ENCODE data around the gene TPD52L1. TPM values are rescaled to one million over a fixed set of nuclear protein-coding genes. Genes with fewer than 3 reads are reported as not detected.

The TPD52L1 gene
- total and polyA plus RNA-seq, 2 of the 4 experiments (the other 2 are of a cell fraction) = 10.2 to 13.5 TPM

DNA sequence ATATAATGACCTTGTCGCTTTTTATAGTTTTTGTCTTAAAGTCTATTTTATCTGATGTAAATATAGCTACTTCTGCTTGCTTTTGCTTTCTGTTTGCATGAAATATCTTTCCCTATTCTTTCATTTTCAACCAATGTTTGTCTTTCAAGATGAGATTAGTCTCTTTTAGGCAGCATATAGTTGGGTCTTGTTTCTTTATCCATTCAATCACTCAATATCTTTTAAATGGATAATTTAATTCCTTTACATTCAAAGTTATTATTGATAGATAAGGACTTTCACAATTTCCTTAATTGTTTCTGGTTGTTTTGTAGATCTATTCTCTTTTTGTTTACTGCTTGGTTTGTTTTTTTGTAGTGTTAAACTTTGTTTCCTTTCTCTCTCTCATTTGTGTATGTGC is 43.5 kb upstream of the TPD52L1 start:
- no peak overlapping the region for H2BK120ac ChIP-seq (ENCODE audit: low read depth, low read length)
- H2AK5ac ChIP-seq (ENCODE audit: low read depth, low read length) = no peak overlapping the region
- no peak overlapping the region for H3K14ac ChIP-seq (replicated peaks; ENCODE audit: low read depth, low read length)
- in situ Hi-C loops (cut with MboI; ENCODE audit: low sequenced_read_pairs) = loop anchor here (5.0 to 25.0 kb wide), 2 partner anchors 148 to 238 kb away; partner anchors contain the start of gene RNF217
- H4K5ac ChIP-seq (ENCODE audit: low read depth, low read length) = no peak overlapping the region
- no peak overlapping the region for H3K27ac ChIP-seq (ENCODE audit: insufficient read depth, low read length)
- no peaks in the 10 kb centered on the region for H3K9me1 ChIP-seq (ENCODE audit: insufficient read depth, low read length)
- intact Hi-C loops (cut with micrococcal nuclease) = no loop called here
- no peak overlapping the region for H2AFZ ChIP-seq (replicated peaks; ENCODE audit: low read length, poor library complexity)
- no peak overlapping the region for H3K18ac ChIP-seq (ENCODE audit: low read depth, low read length)
- no peak overlapping the region for H3K23ac ChIP-seq (ENCODE audit: low read depth, low read length)
- no peaks in the 10 kb centered on the region for H3K27me3 ChIP-seq (ENCODE audit: control insufficient read depth, insufficient read depth, low read length)
- H3K4me2 ChIP-seq (ENCODE audit: low read depth, low read length) = no peak overlapping the region
- POLR2A ChIA-PET (ENCODE audit: unreplicated experiment) = no interaction called here
- H4K8ac ChIP-seq (ENCODE audit: low read depth in 2 of 2, low read length in 2 of 2) = no peak overlapping the region
- no peak overlapping the region for H2BK15ac ChIP-seq (ENCODE audit: low read depth, low read length)
- CTCF ChIA-PET = no interaction called here
- ATAC-seq (ENCODE audit: low read depth) (no peak), DNase-seq (no peak)
- H4K91ac ChIP-seq (ENCODE audit: insufficient read depth, low read depth, low read length) = no peak overlapping the region
- TF ChIP-seq MAZ (IDR thresholded peaks at IDR 0.05; ENCODE audit: borderline replicate concordance, low read depth, low read length) (no peak), SMC3 (IDR thresholded peaks at IDR 0.05; ENCODE audit: low read depth, low read length) (no peak), CEBPB (IDR thresholded peaks at IDR 0.05; ENCODE audit: low read depth, low read length) (no peak), MAFK (IDR thresholded peaks at IDR 0.05; ENCODE audit: low read depth, low read length) (no peak), MXI1 (IDR thresholded peaks at IDR 0.05; ENCODE audit: borderline replicate concordance, low read depth, low read length) (no peak), NFE2L2 (IDR thresholded peaks at IDR 0.05; ENCODE audit: low read depth, low read length) (no peak), RFX5 (IDR thresholded peaks at IDR 0.05; ENCODE audit: low read depth, low read length) (no peak), RCOR1 (IDR thresholded peaks at IDR 0.05; ENCODE audit: insufficient replicate concordance, low read length) (no peak), POLR2A (IDR thresholded peaks at IDR 0.05; ENCODE audit: low read depth, low read length) (no peak), FOS (IDR thresholded peaks at IDR 0.05; ENCODE audit: low read depth, low read length) (no peak), RAD21 (IDR thresholded peaks at IDR 0.05; ENCODE audit: low read length) (no peak), CHD1 (IDR thresholded peaks at IDR 0.05; ENCODE audit: low read depth, low read length) (no peak), BHLHE40 (IDR thresholded peaks at IDR 0.05; ENCODE audit: low read depth, low read length) (no peak)
- TF ChIP-seq, protein P1, sequence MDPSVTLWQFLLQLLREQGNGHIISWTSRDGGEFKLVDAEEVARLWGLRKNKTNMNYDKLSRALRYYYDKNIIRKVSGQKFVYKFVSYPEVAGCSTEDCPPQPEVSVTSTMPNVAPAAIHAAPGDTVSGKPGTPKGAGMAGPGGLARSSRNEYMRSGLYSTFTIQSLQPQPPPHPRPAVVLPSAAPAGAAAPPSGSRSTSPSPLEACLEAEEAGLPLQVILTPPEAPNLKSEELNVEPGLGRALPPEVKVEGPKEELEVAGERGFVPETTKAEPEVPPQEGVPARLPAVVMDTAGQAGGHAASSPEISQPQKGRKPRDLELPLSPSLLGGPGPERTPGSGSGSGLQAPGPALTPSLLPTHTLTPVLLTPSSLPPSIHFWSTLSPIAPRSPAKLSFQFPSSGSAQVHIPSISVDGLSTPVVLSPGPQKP (IDR thresholded peaks at IDR 0.05; ENCODE audit: borderline replicate concordance, low read depth, low read length) = no peak
- TF ChIP-seq, protein P2, sequence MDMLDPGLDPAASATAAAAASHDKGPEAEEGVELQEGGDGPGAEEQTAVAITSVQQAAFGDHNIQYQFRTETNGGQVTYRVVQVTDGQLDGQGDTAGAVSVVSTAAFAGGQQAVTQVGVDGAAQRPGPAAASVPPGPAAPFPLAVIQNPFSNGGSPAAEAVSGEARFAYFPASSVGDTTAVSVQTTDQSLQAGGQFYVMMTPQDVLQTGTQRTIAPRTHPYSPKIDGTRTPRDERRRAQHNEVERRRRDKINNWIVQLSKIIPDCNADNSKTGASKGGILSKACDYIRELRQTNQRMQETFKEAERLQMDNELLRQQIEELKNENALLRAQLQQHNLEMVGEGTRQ (IDR thresholded peaks at IDR 0.05; ENCODE audit: low read depth, low read length) = no peak
- TF ChIP-seq, protein P3, sequence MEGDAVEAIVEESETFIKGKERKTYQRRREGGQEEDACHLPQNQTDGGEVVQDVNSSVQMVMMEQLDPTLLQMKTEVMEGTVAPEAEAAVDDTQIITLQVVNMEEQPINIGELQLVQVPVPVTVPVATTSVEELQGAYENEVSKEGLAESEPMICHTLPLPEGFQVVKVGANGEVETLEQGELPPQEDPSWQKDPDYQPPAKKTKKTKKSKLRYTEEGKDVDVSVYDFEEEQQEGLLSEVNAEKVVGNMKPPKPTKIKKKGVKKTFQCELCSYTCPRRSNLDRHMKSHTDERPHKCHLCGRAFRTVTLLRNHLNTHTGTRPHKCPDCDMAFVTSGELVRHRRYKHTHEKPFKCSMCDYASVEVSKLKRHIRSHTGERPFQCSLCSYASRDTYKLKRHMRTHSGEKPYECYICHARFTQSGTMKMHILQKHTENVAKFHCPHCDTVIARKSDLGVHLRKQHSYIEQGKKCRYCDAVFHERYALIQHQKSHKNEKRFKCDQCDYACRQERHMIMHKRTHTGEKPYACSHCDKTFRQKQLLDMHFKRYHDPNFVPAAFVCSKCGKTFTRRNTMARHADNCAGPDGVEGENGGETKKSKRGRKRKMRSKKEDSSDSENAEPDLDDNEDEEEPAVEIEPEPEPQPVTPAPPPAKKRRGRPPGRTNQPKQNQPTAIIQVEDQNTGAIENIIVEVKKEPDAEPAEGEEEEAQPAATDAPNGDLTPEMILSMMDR (conservative IDR thresholded peaks at IDR 0.05; ENCODE audit: low read depth, low read length) = no peak
- dilution Hi-C loops (cut with HindIII; ENCODE audit: low sequenced_read_pairs, unreplicated experiment) = no loop called here
- H3K36me3 ChIP-seq (ENCODE audit: control insufficient read depth, insufficient read depth, low read length) = no peaks in the 10 kb centered on the region
- H3K4me3 ChIP-seq (ENCODE audit: insufficient read depth, low read depth, low read length) = no peak overlapping the region
- BruUV-seq (replicated peaks) = no TSS peak
- no peak overlapping the region for H2AK9ac ChIP-seq (replicated peaks; ENCODE audit: low read depth, low read length, poor library complexity)
- no peaks in the 10 kb centered on the region for H4K20me1 ChIP-seq (ENCODE audit: insufficient read depth, low read length)
- H3K9me3 ChIP-seq (ENCODE audit: control insufficient read depth, insufficient read depth, low read length) = peaks cover 16% of the 10 kb centered on the region
- H3K4ac ChIP-seq (ENCODE audit: low read depth, low read length) = no peak overlapping the region
- no peak overlapping the region for H3K9ac ChIP-seq (ENCODE audit: low read depth, low read length)
- H3K79me1 ChIP-seq (ENCODE audit: low read depth in 1 of 2, low read length in 2 of 2) = no peaks in the 10 kb centered on the region
- WGBS, 2 experiments (ENCODE audit: extremely low coverage in 2 of 2, insufficient read length in 1 of 2) = no CpG with 5 or more reads among the region's 1 CpG
- H3K4me1 ChIP-seq (ENCODE audit: control insufficient read depth, insufficient read depth, low read length) = no peaks in the 10 kb centered on the region; the same call in 1 of the 2 replicates
- no peak overlapping the region for H2BK5ac ChIP-seq (ENCODE audit: low read depth, low read length, poor library complexity, severe bottlenecking)
- H2BK20ac ChIP-seq (ENCODE audit: low read depth, low read length) = no peak overlapping the region
- H3K56ac ChIP-seq (ENCODE audit: extremely low read depth, insufficient read depth, low read length) = no peak overlapping the region

Measured in IMR-90 (cell line).